Endodermal cell (in vitro differentiated cells): ENCODE measurements around the gene KLF2. TPM values are rescaled to one million over a fixed set of nuclear protein-coding genes. Genes with fewer than 3 reads are reported as not detected.

Experiments used
- DNase-seq: peaks from one replicate; pipeline ENCODE4 v3.0.0-alpha.2; 2017
- H3K27ac ChIP-seq: 2 replicates; pipeline ENCODE4 v1.5.1; 2013; ENCODE audit warnings: mild to moderate bottlenecking, low read depth, low read length, moderate library complexity
- H3K27me3 ChIP-seq: 2 replicates; pipeline ENCODE4 v1.6.1; 2013; ENCODE audit warnings: mild to moderate bottlenecking, low read length, moderate library complexity; ENCODE audit not compliant: insufficient read depth, control insufficient read depth, poor library complexity, severe bottlenecking
- H3K36me3 ChIP-seq: 2 replicates; pipeline ENCODE4 v1.7.0; 2013; ENCODE audit warnings: mild to moderate bottlenecking, low read length, moderate library complexity; ENCODE audit not compliant: control insufficient read depth, insufficient read depth
- H3K4me1 ChIP-seq: one replicate; pipeline ENCODE4 v1.7.0; 2013; ENCODE audit warnings: low read length; ENCODE audit not compliant: control insufficient read depth, insufficient read depth
- H3K4me3 ChIP-seq: 2 replicates; pipeline ENCODE4 v1.5.1; 2013; ENCODE audit warnings: mild to moderate bottlenecking, low read length, moderate library complexity
- H3K9ac ChIP-seq: 2 replicates; pipeline ENCODE4 v1.6.1; 2013; ENCODE audit warnings: mild to moderate bottlenecking, low read length, moderate library complexity; ENCODE audit not compliant: poor library complexity, severe bottlenecking; ENCODE audit errors: extremely low read depth
- H3K9me3 ChIP-seq: 2 replicates; pipeline ENCODE4 v1.6.1; 2013; ENCODE audit warnings: mild to moderate bottlenecking, low read length, moderate library complexity; ENCODE audit not compliant: control insufficient read depth
- H3K27ac Mint-ChIP-seq: 2 replicates; pipeline ENCODE4 v1.8.0; 2020; ENCODE audit warnings: mixed read lengths
- H3K27me3 Mint-ChIP-seq: 2 replicates; pipeline ENCODE4 v1.8.0; 2021; ENCODE audit warnings: mild to moderate bottlenecking, mixed read lengths; ENCODE audit not compliant: insufficient read depth
- H3K36me3 Mint-ChIP-seq: 2 replicates; pipeline ENCODE4 v1.8.0; 2020; ENCODE audit warnings: low read depth, mixed read lengths
- H3K4me1 Mint-ChIP-seq: 2 replicates; pipeline ENCODE4 v1.8.0; 2020; ENCODE audit warnings: mixed read lengths
- H3K4me3 Mint-ChIP-seq: 2 replicates; pipeline ENCODE4 v1.8.0; 2020; ENCODE audit warnings: mild to moderate bottlenecking, moderate library complexity, mixed read lengths
- H3K9me3 Mint-ChIP-seq: 2 replicates; pipeline ENCODE4 v1.8.0; 2020; ENCODE audit warnings: mild to moderate bottlenecking, mixed read lengths
- WGBS, 2 experiments: methylation state at CpG; one replicate each; pipeline versions ENCODE4 v1.1.5 to v1.1.7; 2013; ENCODE audit warnings: missing lambda C conversion rate in 2 of 2, mixed read lengths in 1 of 2; ENCODE audit not compliant: insufficient coverage in 1 of 2, insufficient read length in 1 of 2; 5-methylcytosine and 5-hydroxymethylcytosine counted together
- total RNA-seq, 2 donors: library from RNA; stranded (reverse); fragmentation: NEBNext Ultra II Directional in 1 of 2; extraction: Animal tissue kit (Norgen Biotek cat#: 25700) in 1 of 2; gene quantifications; 2 replicates in 1 of 2; 3 replicates in 1 of 2; pipeline ENCODE4 v1.2.1, GENCODE V29; 2021
- TF ChIP-seq, protein P1 (sequence below): fragments of 200-600 bp; sonication (generic); conservative IDR thresholded peaks from 2 replicates; pipeline ENCODE4 v1.5.0; 2021; ENCODE audit warnings: antibody characterized with exemption, mild to moderate bottlenecking

Gene KLF2
- total RNA-seq, 2 donors from 2014 or later = 0.22 to 1.4 TPM

- Histone ChIP-seq H3K36me3 (no peaks in the 10 kb centered on the region), H3K4me1 (no peaks in the 10 kb centered on the region), H3K9me3 (no peaks in the 10 kb centered on the region), H3K9ac (no peak overlapping the region), H3K27me3 (peaks cover 46% of the 10 kb centered on the region), H3K27ac (no peak overlapping the region), H3K4me3 (no peak overlapping the region)
- H3K4me3 Mint-ChIP-seq = no peak overlapping the region
- TF ChIP-seq, protein P1, sequence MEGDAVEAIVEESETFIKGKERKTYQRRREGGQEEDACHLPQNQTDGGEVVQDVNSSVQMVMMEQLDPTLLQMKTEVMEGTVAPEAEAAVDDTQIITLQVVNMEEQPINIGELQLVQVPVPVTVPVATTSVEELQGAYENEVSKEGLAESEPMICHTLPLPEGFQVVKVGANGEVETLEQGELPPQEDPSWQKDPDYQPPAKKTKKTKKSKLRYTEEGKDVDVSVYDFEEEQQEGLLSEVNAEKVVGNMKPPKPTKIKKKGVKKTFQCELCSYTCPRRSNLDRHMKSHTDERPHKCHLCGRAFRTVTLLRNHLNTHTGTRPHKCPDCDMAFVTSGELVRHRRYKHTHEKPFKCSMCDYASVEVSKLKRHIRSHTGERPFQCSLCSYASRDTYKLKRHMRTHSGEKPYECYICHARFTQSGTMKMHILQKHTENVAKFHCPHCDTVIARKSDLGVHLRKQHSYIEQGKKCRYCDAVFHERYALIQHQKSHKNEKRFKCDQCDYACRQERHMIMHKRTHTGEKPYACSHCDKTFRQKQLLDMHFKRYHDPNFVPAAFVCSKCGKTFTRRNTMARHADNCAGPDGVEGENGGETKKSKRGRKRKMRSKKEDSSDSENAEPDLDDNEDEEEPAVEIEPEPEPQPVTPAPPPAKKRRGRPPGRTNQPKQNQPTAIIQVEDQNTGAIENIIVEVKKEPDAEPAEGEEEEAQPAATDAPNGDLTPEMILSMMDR = no peak
- H3K27ac Mint-ChIP-seq = no peak overlapping the region
- 75 to 88% methylated on average over 8 to 16 of the region's 16 CpGs for WGBS, 2 experiments
- no peak for DNase-seq
- peaks cover 45% of the 10 kb centered on the region for H3K27me3 Mint-ChIP-seq
- no peaks in the 10 kb centered on the region for H3K9me3 Mint-ChIP-seq
- peaks cover 5% of the 10 kb centered on the region for H3K4me1 Mint-ChIP-seq
- no peaks in the 10 kb centered on the region for H3K36me3 Mint-ChIP-seq
Measured at GRCh38 chr19:16330806-16331690, 6.4 kb downstream of the KLF2 start.

DNA sequence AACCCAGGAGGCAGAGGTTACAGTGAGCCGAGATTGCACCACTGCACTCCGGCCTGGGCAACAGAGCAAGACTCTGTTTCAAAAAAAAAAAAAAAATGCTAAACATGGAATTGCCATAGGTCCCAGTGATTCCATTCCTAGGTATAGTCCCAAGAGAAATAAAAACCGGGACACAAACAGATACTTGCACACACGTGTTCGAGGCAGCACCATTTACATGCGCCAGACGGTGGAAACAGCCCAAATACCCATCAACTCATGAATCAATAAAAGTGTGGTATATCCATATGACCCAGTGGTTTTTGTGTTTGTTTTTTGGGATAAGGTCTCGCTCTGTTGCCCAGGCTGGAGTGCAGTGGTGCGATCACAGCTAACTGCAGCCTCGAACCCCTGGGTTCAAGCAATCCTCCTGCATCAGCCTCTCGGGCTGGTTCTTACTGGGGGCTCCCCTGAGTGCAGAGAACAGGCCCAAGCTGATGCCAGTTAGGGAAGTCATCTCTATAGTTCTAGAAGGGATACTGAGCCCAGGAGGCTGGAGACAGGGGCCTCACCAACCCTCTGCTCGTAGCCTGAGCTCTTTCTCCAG lies 8.5 kb downstream of the KLF2 start:
- no peak overlapping the region for H3K9ac ChIP-seq
- H3K36me3 ChIP-seq = no peaks in the 10 kb centered on the region
- 91 to 92% methylated on average over 4 to 12 of the region's 12 CpGs for WGBS, 2 experiments
- TF ChIP-seq, protein P1 = no peak
- peaks cover 25% of the 10 kb centered on the region for H3K27me3 ChIP-seq
- Mint-ChIP-seq H3K9me3 (no peaks in the 10 kb centered on the region), H3K4me3 (no peak overlapping the region), H3K27ac (no peak overlapping the region), H3K36me3 (no peaks in the 10 kb centered on the region), H3K4me1 (no peaks in the 10 kb centered on the region), H3K27me3 (peaks cover 27% of the 10 kb centered on the region)
- H3K27ac ChIP-seq = no peak overlapping the region
- no peaks in the 10 kb centered on the region for H3K4me1 ChIP-seq
- no peaks in the 10 kb centered on the region for H3K9me3 ChIP-seq
- no peak overlapping the region for H3K4me3 ChIP-seq
- no peak for DNase-seq

DNA sequence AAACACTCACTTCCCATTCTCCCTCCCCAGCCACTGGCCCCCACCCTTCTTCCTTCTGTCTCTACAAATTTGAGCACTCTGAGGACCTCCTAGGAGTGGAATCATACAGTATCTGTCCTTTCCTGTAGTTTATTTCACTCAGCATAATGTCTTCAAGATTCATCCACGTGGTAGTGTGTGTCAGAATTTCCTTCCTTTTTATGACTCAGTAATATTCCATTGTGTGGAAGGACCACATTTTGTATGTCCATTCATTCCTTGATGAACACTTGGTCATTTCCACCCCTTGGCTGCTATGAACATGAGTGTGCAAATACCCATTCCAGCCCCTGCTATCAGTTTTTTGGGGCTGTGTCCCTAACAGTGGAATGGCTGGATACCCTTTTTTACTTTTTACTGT lies 9.8 kb downstream of the KLF2 start:
- Histone ChIP-seq H3K36me3 (no peaks in the 10 kb centered on the region), H3K9me3 (no peaks in the 10 kb centered on the region), H3K27me3 (peaks cover 12% of the 10 kb centered on the region), H3K9ac (no peak overlapping the region), H3K27ac (no peak overlapping the region), H3K4me1 (no peaks in the 10 kb centered on the region), H3K4me3 (no peak overlapping the region)
- no peaks in the 10 kb centered on the region for H3K36me3 Mint-ChIP-seq
- H3K9me3 Mint-ChIP-seq = no peaks in the 10 kb centered on the region
- H3K27ac Mint-ChIP-seq = no peak overlapping the region
- DNase-seq = no peak
- H3K4me3 Mint-ChIP-seq = no peak overlapping the region
- no peaks in the 10 kb centered on the region for H3K4me1 Mint-ChIP-seq
- 55 to 89% methylated on average over 1 of the region's 1 CpG for WGBS, 2 experiments
- TF ChIP-seq, protein P1 = no peak
- H3K27me3 Mint-ChIP-seq = peaks cover 16% of the 10 kb centered on the region
